GM12873 (cell line): ENCODE measurements around the gene PMEPA1.

ENCODE experiments used
- CTCF ChIP-seq: IDR thresholded peaks from 2 replicates; pipeline ENCODE4 v1.5.1; 2012; ENCODE audit warnings: low read depth, mild to moderate bottlenecking, moderate library complexity, low read length, control low read depth; ENCODE audit not compliant: insufficient read depth; ENCODE audit errors: missing control alignments

The PMEPA1 gene

GRCh38 chr20:57686931-57687652 lies 22.7 kb downstream of the PMEPA1 start:
- TF ChIP-seq CTCF: no peak

GRCh38 chr20:57685146-57685758 lies 24.6 kb downstream of the PMEPA1 start:
- no peak for TF ChIP-seq CTCF

- TF ChIP-seq CTCF: no peak
These were observed 25.0 kb downstream of the PMEPA1 start for GRCh38 chr20:57684808-57685140.

GRCh38 chr20:57683881-57684807 lies 25.7 kb downstream of the PMEPA1 start:
- TF ChIP-seq CTCF: no peak

GRCh38 chr20:57683287-57683686 lies 26.5 kb downstream of the PMEPA1 start:
- TF ChIP-seq CTCF: no peak

- no peak for TF ChIP-seq CTCF
These were observed 27.4 kb downstream of the PMEPA1 start for GRCh38 chr20:57682184-57683101.
